AG04449 (cell line): ENCODE results near the gene ABCB8.

Experiments used
- CTCF ChIA-PET: fragments of 350-600 bp; formaldehyde crosslinking; extraction: SDS; loops from one replicate; lab custom pipeline; 2021; ENCODE audit warnings: antibody characterized with exemption; lab: Yijun Ruan, JAX
- POLR2A ChIA-PET: fragments of 400-600, 350-600 bp; formaldehyde crosslinking; extraction: SDS; loops from one replicate; lab custom pipeline; 2020; ENCODE audit warnings: antibody characterized with exemption, inconsistent platforms; lab: Yijun Ruan, JAX
- DNase-seq: peaks from one replicate; pipeline ENCODE4 v3.0.0-alpha.2; 2010; ENCODE audit warnings: low read depth, low spot score
- H3K4me3 ChIP-seq: 2 replicates; pipeline ENCODE4 v1.5.1; 2011; ENCODE audit warnings: low read depth, mild to moderate bottlenecking, control low read depth, low read length
- CTCF ChIP-seq: IDR thresholded peaks from one replicate; pipeline ENCODE4 v1.5.1; 2011; ENCODE audit warnings: mild to moderate bottlenecking, moderate library complexity, low read length, control low read depth, inconsistent platforms; ENCODE audit not compliant: insufficient read depth; ENCODE audit errors: missing control alignments

Gene ABCB8

GRCh38 chr7:151031011-151031410 is 2.8 kb downstream of the ABCB8 start:
- DNase-seq: no peak
- TF ChIP-seq CTCF: no peak
- ChIA-PET POLR2A (interaction anchor here (0.7 kb wide), 1 partner anchor 17 kb away, joined by 3 read pairs; the partner anchor contains the start of gene ASIC3), CTCF (interaction anchor here (1.7 to 1.9 kb wide), 2 partner anchors 13 to 80 kb away, joined by 5 to 13 read pairs; no protein-coding TSS in a partner anchor)
- H3K4me3 ChIP-seq: no peak overlapping the region

GRCh38 chr7:151032936-151033863 is 5.0 kb downstream of the ABCB8 start:
- no peak for DNase-seq
- ChIA-PET CTCF (interaction anchor here (0.8 to 1.9 kb wide), 4 partner anchors 15 to 91 kb away, joined by 3 to 13 read pairs (median 4); no protein-coding TSS in a partner anchor), POLR2A (interaction anchor here (0.7 kb wide), 1 partner anchor 47 kb away, joined by 3 read pairs; no protein-coding TSS in a partner anchor)
- no peak overlapping the region for H3K4me3 ChIP-seq
- no peak for TF ChIP-seq CTCF

DNA sequence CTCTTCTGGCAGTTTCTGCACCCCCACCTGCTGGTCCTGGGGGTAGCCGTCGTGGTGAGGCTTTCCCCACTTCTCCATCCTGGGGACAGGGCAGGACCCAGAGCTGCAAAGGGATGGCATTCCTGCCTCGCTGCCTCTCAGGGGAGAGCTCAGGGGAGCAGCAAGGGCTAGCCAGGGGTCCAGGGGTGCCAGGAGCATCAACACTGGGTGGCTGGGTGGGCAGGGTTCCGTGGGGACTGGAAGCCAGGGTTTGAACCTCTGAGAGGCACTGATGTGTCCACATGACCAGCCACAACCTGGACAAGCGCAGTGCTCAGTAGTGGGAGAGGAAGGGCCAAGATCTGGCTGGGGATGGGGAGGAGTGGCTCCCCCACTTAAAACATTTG is 5.6 kb downstream of the ABCB8 start:
- POLR2A ChIA-PET: no interaction called here
- no peak for TF ChIP-seq CTCF

GRCh38 chr7:151034312-151035025 is 6.2 kb downstream of the ABCB8 start:
- ChIA-PET POLR2A (no interaction called here), CTCF (no interaction called here)
- DNase-seq: no peak
- H3K4me3 ChIP-seq: no peak overlapping the region
- no peak for TF ChIP-seq CTCF

More for the DNA sequence above, 5.6 kb downstream of the ABCB8 start:
- CTCF ChIA-PET: interaction anchor here (0.8 to 1.4 kb wide), 2 partner anchors 77 to 90 kb away, joined by 3 to 6 read pairs; no protein-coding TSS in a partner anchor
- DNase-seq: no peak
- H3K4me3 ChIP-seq: no peak overlapping the region

GRCh38 chr7:151035026-151035717 is 6.9 kb downstream of the ABCB8 start:
- POLR2A ChIA-PET: no interaction called here
- H3K4me3 ChIP-seq: no peak overlapping the region
- no peak for TF ChIP-seq CTCF
- DNase-seq: no peak
- CTCF ChIA-PET: no interaction called here
